ENCODE measurements around the gene PLXNB1.

DNA sequence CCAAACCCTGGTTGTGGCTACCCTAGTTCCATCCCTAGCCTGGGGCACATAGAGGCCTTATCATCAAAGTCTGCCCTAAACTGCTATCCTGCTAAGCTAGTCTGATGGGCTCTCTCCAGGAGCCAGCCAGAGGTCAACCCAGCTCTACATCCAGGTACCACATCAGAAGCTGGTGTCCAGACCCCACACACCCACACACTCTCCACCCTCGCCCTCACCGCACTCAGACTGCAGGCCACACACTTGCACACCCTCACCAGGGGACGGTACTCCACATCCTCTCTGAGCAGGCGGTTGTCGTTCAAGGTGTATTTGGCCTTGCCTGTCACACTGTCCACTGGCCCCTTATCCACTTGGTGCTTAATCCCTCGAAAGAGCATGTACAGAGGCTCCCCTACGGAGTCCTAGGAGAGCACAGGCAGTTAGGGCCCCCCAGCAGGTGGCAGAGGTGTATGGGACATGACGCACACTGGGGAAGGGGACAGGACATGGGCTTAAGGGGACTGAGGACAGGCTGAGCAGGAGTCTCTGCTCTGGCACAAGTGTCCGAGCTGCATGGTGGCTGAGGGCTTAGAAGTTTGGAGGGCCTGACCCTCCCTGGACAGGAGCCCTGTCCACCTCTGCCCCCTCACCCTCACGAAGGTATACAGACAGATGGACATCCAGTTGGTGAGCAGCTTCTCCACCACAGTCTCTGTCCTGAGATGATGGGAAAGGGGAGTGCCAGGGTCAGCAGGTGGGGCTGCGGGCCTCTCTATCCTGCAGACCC is 18.1 kb downstream of the PLXNB1 start:
- TF ChIP-seq, protein P1, sequence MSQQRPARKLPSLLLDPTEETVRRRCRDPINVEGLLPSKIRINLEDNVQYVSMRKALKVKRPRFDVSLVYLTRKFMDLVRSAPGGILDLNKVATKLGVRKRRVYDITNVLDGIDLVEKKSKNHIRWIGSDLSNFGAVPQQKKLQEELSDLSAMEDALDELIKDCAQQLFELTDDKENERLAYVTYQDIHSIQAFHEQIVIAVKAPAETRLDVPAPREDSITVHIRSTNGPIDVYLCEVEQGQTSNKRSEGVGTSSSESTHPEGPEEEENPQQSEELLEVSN (IDR thresholded peaks at IDR 0.05; ENCODE audit: borderline replicate concordance, low read depth): no peak
- TF ChIP-seq EP300 (IDR thresholded peaks at IDR 0.05) (no peak), POLR2A (IDR thresholded peaks at IDR 0.05; ENCODE audit: low read length) (no peak)
- TF ChIP-seq, protein P2, sequence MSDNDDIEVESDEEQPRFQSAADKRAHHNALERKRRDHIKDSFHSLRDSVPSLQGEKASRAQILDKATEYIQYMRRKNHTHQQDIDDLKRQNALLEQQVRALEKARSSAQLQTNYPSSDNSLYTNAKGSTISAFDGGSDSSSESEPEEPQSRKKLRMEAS (IDR thresholded peaks at IDR 0.05): no peak
- TF ChIP-seq, protein P3, sequence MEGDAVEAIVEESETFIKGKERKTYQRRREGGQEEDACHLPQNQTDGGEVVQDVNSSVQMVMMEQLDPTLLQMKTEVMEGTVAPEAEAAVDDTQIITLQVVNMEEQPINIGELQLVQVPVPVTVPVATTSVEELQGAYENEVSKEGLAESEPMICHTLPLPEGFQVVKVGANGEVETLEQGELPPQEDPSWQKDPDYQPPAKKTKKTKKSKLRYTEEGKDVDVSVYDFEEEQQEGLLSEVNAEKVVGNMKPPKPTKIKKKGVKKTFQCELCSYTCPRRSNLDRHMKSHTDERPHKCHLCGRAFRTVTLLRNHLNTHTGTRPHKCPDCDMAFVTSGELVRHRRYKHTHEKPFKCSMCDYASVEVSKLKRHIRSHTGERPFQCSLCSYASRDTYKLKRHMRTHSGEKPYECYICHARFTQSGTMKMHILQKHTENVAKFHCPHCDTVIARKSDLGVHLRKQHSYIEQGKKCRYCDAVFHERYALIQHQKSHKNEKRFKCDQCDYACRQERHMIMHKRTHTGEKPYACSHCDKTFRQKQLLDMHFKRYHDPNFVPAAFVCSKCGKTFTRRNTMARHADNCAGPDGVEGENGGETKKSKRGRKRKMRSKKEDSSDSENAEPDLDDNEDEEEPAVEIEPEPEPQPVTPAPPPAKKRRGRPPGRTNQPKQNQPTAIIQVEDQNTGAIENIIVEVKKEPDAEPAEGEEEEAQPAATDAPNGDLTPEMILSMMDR (IDR thresholded peaks at IDR 0.05): no peak

All from A549 (cell line).